GM19025 (cell line): Measurements from ENCODE around the gene DLGAP1.

Source experiments
- ATAC-seq: cut with Tn5 transposase; IDR thresholded peaks from one replicate; pipeline ENCODE4 v1.9.1; 2021; ENCODE audit warnings: mild to moderate bottlenecking, low read depth, moderate library complexity; ENCODE audit not compliant: unreplicated experiment

Gene DLGAP1

GRCh38 chr18:4198956-4199355 is 256.2 kb downstream of the DLGAP1 start:
- ATAC-seq, result no peak

GRCh38 chr18:4196351-4196750 is 258.8 kb downstream of the DLGAP1 start:
- no peak for ATAC-seq

GRCh38 chr18:4193086-4193485 is 262.0 kb downstream of the DLGAP1 start:
- ATAC-seq, result no peak

GRCh38 chr18:4181882-4182568 is 273.1 kb downstream of the DLGAP1 start:
- ATAC-seq, result no peak

GRCh38 chr18:4181086-4181485 is 274.0 kb downstream of the DLGAP1 start:
- no peak for ATAC-seq

GRCh38 chr18:4172196-4173100 is 282.7 kb downstream of the DLGAP1 start:
- no peak for ATAC-seq

GRCh38 chr18:4157352-4157751 is 297.8 kb downstream of the DLGAP1 start:
- ATAC-seq, result no peak

GRCh38 chr18:4146797-4147196 is 308.3 kb downstream of the DLGAP1 start:
- no peak for ATAC-seq

GRCh38 chr18:4144201-4144600 is 310.9 kb downstream of the DLGAP1 start:
- no peak for ATAC-seq

GRCh38 chr18:4143585-4143984 is 311.5 kb downstream of the DLGAP1 start:
- no peak for ATAC-seq

- no peak for ATAC-seq
Measured at GRCh38 chr18:4142876-4143275, 312.2 kb downstream of the DLGAP1 start.

- no peak for ATAC-seq
Measured at GRCh38 chr18:4134700-4135099, 320.4 kb downstream of the DLGAP1 start.

GRCh38 chr18:4130734-4131719 is 324.1 kb downstream of the DLGAP1 start:
- no peak for ATAC-seq

- ATAC-seq, result no peak
Measured at GRCh38 chr18:4126939-4127338, 328.2 kb downstream of the DLGAP1 start.

- no peak for ATAC-seq
Measured at GRCh38 chr18:4125627-4126230, 329.4 kb downstream of the DLGAP1 start.

- ATAC-seq, result no peak
Measured at GRCh38 chr18:4125224-4125623, 329.9 kb downstream of the DLGAP1 start.

GRCh38 chr18:4119813-4120212 is 335.3 kb downstream of the DLGAP1 start:
- ATAC-seq, result no peak

GRCh38 chr18:4119127-4119648 is 335.9 kb downstream of the DLGAP1 start:
- ATAC-seq, result no peak

GRCh38 chr18:4108016-4108415 is 347.1 kb downstream of the DLGAP1 start:
- ATAC-seq, result no peak

- ATAC-seq, result no peak
Measured at GRCh38 chr18:4107049-4107467, 348.0 kb downstream of the DLGAP1 start.
